ENCODE measurements around the gene OR52W1.

Gene OR52W1, protein sequence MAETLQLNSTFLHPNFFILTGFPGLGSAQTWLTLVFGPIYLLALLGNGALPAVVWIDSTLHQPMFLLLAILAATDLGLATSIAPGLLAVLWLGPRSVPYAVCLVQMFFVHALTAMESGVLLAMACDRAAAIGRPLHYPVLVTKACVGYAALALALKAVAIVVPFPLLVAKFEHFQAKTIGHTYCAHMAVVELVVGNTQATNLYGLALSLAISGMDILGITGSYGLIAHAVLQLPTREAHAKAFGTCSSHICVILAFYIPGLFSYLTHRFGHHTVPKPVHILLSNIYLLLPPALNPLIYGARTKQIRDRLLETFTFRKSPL

GRCh38 chr11:6199174-6199810 is at the start of gene OR52W1:
TSS of gene OR52W1 (plus strand) at chr11:6199224. CDS start at chr11:6199224, 0 bp downstream.
- DNase-seq (ENCODE audit: low spot score) = no peak

DNA sequence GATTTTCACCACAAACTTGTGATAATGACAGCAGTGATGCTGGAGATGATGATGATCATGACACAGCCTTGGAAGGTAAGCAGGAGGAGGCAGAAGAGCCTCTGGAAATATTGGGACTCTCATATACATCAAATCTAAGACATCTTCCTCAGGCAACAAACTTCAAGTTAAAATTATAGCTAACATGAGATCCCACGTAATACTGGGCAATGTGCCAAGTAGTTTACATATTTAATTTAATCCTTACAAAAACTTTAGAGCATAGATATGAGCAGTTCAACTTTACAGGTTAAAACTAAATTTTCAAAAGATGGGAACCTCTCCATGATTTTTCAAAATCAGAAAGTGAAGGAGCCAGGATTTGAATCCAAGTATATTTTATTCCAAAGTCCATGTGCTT is 47.9 kb upstream of the OR52W1 start:
- DNase-seq (ENCODE audit: low spot score) = no peak

DNA sequence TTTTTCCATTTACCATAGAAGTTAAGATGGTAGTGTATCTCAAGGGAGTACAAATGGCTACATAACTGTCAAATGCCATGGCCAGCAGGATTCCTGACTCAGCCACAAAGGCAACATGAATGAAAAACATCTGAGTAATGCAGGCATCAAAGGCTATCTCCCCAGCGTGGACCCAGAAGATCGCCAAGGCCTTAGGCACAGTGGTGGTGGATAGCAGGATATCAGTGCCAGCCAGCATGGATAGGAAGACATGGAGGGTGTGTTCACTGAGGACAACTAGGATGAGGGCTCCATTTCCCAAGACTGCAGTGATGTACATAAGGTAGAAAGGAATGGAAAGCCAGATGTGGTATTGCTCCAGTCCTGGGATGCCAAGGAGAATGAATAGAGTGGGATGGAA is 46.9 kb upstream of the OR52W1 start:
- DNase-seq (ENCODE audit: low spot score) = peak; percentile 17

DNA sequence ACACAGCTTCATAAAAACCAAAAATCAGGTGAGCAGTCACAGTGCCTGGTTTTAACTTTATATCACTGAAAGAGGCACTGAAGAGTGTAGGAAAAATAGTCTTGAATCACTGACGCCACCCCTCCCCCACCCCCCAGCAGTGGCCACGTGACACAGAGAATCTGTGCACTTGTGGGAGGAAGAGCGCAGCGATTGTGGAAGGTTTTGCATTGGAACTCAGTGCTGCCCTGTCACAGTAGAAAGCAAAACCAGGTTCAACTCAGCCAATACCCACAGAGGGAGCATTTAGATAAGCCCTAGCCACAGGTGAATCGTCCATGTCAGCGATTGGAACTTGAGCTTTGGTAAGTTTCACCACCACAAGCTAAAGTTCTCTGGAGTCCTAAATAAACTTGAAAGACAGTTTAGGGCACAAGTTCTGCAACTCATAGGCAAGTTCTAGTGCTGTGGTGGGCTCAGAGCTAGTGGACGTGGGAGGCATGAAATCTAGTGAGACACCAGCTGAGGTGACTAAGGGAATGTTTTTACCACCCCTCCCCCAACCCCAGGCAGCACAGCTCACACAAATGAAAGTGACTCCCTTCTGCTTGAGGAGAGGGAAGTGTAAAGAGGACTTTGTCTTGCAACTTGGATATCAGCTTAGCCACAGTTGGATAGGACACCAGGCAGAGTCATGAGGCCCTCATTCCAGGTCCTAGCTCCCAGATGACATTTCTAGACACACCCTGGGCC is 42.2 kb upstream of the OR52W1 start:
- no peak for DNase-seq (ENCODE audit: low spot score)

DNA sequence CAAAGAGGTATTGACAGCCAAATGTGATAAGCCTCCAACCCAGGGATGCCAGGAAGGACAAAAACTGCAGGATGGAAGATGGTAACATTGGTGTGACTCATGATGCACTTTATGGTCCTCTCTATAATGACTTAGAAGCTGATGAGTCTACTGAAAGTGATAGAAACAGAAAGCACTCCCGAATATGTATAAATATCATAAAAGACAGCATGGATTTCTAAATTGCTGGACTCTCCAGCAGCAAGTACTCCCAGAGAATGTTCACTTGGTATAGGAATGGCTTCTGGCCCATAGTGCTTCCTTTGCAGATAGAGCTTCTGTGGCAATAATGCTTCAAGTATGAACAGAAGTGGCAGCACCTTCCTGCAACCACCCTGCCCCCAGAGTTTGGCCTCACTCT is 28.8 kb upstream of the OR52W1 start, which contains the start of gene OR52B2:
OR52B2 (minus strand) TSS at position 101 of the 400 bp plus-strand sequence; CDS start at position 101, 0 bp downstream.
- DNase-seq (ENCODE audit: low spot score) = no peak

DNA sequence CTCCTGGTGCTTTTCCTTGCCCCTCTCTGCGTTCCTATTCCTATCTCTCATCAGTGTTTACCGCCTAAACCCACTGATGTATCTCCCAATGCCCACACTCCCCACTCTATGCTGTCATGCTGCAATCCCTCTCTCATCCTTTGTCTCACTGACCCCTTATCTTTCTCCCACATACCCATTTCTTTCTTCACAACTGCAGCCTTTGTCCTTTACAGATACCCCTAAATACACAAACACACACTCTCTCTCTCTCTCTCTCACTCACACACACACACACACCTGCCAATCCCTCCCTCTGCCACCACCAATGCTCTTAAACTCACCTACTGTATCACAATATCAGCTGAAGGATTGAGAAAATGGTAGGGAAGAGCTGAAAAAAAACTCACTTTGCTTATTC is 23.6 kb upstream of the OR52W1 start:
- DNase-seq (ENCODE audit: low spot score) = no peak

DNA sequence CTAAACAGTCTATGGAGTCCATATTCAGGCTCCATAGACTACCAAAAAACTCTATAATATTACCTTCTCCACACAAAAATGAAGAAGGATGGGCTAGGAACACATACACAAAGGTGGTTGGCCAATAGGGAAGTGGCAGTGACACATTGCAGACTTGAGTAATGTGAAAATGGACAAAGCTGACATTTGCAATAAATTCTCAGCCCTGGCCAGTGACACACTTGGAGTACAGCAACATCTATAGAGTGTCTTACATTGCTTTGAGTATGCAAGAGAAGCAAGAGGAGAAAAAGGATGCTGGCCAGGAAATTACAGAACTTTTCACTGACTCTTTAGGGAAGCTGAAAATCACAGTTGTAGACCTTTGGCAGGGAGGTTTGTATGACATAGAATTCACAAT is 7.3 kb upstream of the OR52W1 start:
- no peak for DNase-seq (ENCODE audit: low spot score)

GRCh38 chr11:6194065-6194581 is 4.9 kb upstream of the OR52W1 start:
- no peak for DNase-seq (ENCODE audit: low spot score)

DNA sequence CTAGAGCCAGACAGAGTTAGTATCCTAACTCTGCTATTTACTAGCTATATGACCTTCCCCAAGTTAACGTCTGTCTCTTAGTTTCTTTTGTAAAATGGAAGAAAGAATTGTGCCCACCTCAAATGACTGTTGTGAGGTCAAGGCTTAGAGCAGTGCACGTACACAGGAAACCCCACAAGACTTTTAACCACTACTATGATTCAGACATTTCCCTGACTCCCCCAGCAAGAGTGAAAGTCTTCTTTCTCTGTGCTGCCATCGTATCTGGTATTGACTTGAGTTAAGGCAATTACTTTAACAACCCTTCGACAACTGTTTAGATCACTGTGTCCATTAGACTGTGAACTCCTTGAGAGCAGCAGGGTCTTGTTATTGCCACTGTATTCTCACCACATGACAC is 2.6 kb upstream of the OR52W1 start:
- no peak for DNase-seq (ENCODE audit: low spot score)

DNA sequence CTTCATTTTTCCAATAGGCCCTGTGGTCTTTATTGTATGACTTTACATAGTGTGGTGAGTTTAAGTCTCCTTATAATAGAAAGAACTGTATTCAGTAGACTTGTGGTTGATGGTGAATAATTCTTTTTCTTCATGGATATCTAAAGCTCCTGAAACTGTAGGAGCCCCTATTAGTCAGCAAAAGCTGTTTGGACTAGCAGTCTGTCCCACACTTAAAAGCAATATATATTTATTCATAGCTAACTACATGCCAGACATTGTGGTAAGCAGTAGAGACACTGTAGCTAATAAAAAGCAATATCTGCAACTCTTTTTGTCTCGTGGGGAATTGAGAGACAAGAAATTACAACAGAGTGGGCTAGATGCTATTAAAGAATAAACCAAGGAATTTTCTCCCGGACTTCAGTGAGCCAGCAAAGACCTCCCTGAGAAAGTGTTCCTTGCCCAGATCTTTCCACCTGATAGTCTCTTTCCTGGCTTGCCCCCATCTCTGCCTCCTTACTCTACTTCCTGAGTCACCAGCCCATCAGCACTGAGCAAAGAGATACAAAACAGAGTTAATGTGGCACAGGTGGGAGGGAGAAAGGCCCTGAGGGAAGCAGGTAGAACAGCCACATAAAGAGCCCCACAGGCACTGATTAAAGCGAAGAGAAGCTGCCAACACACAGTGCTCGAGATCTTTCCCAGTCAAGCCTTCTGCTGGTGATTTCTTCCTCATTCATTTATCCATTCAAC is 1.4 kb upstream of the OR52W1 start:
- no peak for DNase-seq (ENCODE audit: low spot score)

DNA sequence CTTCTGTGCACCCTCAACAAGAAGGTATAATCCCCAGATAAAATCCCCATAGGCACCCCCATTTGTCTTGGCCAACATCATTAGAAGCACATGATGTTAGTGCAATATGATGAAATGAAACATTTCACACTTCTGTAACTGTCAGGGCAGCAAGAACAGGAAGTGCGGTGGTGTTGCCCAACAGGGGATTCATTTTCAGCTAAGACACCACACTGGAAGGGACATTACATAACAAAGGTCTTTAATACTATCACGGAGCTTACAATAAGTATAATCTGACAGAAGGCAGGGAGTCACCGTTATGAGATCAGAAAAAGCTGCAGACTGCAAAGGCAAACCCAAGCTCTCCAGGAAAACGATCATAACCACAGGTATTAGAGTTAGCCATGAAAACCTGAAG is 2.0 kb downstream of the OR52W1 start:
- no peak for DNase-seq (ENCODE audit: low spot score)

DNA sequence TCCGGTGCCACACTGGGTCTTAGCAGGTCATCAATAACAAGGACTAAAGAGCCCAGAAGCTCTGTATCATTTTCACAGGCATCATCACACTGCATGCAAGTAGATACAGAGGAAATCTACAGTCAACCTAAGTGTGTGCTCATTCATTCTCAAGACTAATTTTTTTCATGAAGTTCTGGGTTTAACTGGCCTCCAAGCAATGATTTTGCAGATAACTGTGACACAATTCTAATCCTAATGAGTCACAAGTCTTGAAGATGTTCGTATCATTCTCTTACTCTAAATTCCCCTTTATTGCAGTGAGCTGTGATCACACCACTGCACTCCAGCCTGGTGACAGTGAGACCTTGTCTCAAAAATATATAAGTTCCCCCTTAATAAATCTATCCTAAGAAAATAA is 2.5 kb downstream of the OR52W1 start:
- no peak for DNase-seq (ENCODE audit: low spot score)

DNA sequence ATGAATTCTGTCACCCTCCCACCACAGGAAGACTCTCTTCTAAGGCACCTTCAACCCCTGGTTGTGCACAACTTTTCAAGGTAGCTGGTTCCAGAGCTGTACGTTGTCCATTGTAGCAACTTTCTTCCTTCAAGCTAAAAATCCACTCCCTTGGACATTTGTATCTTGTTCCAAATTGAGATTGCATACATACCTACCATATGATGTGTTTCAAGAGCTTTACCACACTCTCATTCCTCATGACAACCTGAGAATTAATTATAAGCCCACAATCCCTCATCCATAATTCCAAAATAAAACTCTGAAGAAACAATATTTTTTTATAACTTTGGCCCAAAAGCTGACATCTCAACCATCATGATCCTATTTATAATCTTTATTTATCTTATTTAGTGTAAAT is 3.0 kb downstream of the OR52W1 start:
- no peak for DNase-seq (ENCODE audit: low spot score)

DNA sequence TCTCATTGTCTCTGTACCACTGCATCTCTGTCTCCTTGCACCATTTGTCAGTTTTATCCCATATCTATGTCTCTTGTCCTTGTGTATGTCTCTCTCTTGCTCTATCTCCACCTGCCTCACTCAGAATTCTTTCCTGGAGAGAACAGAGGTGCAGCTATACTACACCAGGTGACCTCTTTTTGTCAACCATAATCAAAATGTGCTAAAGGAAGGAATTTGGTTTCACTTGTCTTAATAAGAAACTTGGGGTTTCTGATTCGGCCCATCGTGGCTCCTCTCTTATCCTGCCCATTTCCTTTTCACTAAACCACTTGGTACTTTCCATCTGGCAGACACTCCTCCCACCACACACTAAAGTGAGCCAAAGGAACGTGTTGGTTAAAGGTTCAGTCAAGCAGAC is 4.3 kb downstream of the OR52W1 start:
- no peak for DNase-seq (ENCODE audit: low spot score)

- DNase-seq (ENCODE audit: low spot score) = no peak
These were observed 5.7 kb downstream of the OR52W1 start for GRCh38 chr11:6204706-6205105.

GRCh38 chr11:6205366-6205765 is 6.3 kb downstream of the OR52W1 start, which contains the start of gene C11orf42:
TSS of gene C11orf42 (plus strand) at chr11:6205557. CDS start at chr11:6205616, 59 bp downstream.
- no peak for DNase-seq (ENCODE audit: low spot score)

GRCh38 chr11:6206456-6207180 is 7.6 kb downstream of the OR52W1 start:
- no peak for DNase-seq (ENCODE audit: low spot score)

DNA sequence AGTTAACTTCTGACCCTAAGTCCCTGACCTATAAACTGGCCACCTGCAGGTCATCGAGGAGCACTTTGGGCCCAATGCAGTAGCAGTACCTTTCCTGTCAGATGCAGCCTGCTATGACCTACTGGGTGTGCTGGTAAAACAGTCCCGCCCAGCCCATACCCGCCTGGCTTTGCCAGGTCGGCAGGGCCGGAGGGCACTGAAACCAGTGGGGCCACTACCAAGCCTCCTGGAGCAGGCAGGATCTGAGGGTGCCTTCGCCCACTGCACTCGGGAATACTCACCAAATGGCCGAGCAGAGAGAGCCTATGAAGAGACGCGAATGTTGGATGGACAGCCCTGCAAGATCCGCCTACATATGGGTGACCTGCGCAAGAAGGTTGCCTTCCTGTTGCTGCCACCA is 10.8 kb downstream of the OR52W1 start:
- DNase-seq (ENCODE audit: low spot score) = no peak

- DNase-seq (ENCODE audit: low spot score) = no peak
These were observed 11.4 kb downstream of the OR52W1 start for GRCh38 chr11:6210274-6210955.

DNA sequence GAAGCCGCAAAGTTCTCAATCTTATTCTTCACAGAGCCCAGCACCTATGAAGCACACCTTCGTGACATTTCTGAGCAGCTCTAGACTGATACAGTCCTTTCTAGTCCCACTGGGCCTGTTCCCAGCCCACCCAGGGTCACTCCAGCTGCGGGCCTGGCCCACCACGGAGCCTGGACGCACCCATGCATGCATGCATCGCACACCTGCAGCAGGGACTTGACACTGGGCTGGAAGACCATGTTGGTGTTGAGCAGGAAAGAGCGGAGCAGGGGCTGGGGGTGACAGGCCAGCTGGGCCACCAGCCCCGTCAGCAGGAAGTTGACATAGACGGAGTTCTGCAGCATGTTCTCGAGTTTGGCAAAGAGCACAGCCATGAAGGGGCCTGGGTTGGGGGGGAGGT is 15.5 kb downstream of the OR52W1 start:
- no peak for DNase-seq (ENCODE audit: low spot score)

- no peak for DNase-seq (ENCODE audit: low spot score)
These were observed 17.5 kb downstream of the OR52W1 start for GRCh38 chr11:6216501-6216900.

Measured in SW480 (cell line).